Retinal pigment epithelial cell (primary cell): ENCODE measurements around the gene DHPS.
"Not testable (repeated sequence)": the region's sequence is repeated elsewhere in the genome, so short reads cannot be mapped to it uniquely, and the experiment has no call there.

Experiments
- DNase-seq: peaks from one replicate; pipeline ENCODE4 v3.0.0-alpha.2; 2010; ENCODE audit warnings: low read depth
- H3K4me3 ChIP-seq: 2 replicates; pipeline ENCODE4 v1.5.1; 2011; ENCODE audit warnings: mild to moderate bottlenecking, low read length, control low read depth, moderate library complexity
- TF ChIP-seq, protein P1 (sequence below): conservative IDR thresholded peaks from 2 replicates; pipeline ENCODE4 v1.5.1; 2011; ENCODE audit warnings: low read depth, low read length, control low read depth, inconsistent platforms

DHPS gene

DNA sequence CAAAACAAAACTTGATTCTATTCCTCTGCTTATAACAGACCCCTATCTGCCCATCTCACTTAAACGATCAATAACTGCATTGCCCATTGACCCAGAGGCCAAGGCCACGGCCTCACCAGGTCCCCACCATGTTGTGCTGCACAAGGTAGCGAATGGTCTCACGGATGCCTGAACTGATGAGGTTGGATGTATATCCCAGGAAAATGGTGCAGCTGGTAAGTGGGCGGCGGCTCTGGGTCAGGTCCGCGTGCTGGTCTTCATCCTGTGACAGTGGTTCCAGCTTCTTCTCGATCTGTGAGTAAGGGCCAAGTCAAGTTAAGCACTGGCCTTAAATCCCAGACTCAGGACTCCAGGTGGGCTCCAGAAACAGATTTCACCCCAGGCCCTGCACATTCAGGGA lies 1.6 kb downstream of the DHPS start:
- no peak overlapping the region for H3K4me3 ChIP-seq
- TF ChIP-seq, protein P1, sequence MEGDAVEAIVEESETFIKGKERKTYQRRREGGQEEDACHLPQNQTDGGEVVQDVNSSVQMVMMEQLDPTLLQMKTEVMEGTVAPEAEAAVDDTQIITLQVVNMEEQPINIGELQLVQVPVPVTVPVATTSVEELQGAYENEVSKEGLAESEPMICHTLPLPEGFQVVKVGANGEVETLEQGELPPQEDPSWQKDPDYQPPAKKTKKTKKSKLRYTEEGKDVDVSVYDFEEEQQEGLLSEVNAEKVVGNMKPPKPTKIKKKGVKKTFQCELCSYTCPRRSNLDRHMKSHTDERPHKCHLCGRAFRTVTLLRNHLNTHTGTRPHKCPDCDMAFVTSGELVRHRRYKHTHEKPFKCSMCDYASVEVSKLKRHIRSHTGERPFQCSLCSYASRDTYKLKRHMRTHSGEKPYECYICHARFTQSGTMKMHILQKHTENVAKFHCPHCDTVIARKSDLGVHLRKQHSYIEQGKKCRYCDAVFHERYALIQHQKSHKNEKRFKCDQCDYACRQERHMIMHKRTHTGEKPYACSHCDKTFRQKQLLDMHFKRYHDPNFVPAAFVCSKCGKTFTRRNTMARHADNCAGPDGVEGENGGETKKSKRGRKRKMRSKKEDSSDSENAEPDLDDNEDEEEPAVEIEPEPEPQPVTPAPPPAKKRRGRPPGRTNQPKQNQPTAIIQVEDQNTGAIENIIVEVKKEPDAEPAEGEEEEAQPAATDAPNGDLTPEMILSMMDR: no peak
- DNase-seq: no peak

DNA sequence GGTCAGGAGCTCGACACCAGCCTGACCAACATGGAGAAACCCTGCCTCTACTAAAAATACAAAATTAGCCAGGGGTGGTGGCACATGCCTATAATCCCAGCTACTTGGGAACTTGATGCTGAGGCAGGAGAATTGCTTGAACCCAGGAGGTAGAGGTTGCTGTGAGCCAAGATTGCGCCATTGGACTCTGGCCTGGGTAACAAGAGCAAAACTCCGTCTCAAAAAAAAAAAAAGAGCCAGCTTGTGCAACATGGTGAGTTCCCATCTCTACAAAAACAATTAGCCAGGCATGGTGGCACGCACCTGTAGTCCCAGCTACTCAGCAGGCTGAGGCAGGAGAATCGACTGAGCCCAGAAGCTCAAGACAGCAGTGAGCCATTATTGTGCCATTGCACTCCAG lies 3.6 kb downstream of the DHPS start:
- not testable (repeated sequence) for H3K4me3 ChIP-seq, DNase-seq

DNA sequence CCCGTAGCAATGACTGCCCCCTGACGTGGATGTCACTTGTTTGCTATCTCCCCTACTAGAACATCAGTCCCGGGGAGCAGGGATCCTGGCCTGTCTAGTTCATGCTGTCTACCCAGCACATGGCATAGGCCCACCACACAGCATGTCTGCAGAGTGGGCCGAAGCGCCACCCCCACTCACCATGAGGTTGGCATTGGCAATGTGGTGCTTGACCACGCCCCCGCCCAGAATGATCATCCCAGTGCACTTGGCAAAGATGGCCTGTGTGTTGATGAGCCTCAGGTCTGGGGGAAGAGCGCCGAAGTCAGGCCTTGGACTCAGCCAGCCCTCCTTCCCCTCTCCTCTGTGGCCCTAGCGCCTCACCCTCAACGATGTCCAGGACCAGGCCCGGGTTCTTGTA lies 4.8 kb downstream of the DHPS start:
- TF ChIP-seq, protein P1: no peak
- no peak overlapping the region for H3K4me3 ChIP-seq
- DNase-seq: no peak

DNA sequence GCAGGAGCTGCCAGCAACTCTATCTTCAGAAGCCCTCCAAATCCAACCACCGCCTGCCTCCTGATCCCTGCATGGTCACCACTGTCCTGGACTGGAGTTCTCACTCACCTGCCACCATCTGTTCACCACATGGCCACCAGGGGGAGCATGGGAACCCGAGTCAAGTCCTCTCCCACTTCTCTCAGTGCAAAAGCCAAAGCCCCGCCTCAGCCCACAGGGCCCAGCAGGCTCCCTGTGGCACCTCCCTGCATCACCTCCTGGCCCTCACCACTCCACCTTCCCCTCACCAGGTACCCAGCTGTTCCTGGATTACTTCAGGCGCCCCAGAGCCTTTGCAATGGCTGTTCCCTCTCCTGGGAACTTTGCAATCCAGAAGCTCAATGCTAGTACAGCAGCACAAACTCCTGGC lies 5.3 kb downstream of the DHPS start:
- TF ChIP-seq, protein P1: peak; percentile 92
- DNase-seq: no peak

DNA sequence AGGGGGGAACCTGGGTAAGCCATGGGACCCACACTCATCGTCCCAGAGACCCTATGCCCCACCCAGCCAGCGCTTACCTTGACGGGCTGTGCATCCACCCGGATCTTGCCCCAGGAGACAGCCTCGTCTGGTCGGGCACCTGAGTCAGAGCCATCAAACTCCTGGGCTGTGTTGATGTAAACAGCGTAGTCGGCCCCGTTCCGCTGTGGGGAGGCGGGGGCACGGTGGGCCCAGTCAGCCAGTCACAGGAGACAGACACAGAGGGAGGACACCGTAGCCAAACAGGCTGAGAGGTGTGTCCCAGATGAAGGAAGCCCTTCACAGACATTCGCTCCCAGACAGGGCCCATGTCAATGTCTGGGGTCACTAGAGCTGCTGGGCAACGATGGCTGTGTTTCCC lies 5.7 kb downstream of the DHPS start:
- TF ChIP-seq, protein P1: no peak
- no peak overlapping the region for H3K4me3 ChIP-seq
- DNase-seq: no peak

More for the DNA sequence above, 5.3 kb downstream of the DHPS start:
- no peak overlapping the region for H3K4me3 ChIP-seq

DNA sequence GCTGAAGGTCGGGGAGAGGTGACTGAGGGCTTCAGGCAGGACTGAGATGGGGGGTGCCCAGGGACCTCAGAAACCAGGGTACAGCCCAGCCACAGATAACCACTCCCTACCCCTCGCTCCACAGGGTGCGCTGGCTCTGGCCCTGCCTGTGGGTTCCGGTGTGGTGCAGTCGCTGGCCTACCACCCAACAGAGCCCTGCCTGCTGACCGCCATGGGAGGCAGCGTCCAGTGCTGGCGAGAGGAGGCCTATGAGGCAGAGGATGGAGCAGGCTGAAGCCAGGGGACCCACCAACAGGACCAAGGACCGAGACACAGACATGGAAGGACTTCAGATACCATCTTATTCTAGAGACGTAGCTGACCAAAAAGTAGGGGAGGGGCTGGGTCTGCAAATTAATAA lies 6.3 kb downstream of the DHPS start:
- TF ChIP-seq, protein P1: no peak
- no peak overlapping the region for H3K4me3 ChIP-seq
- DNase-seq: no peak

DNA sequence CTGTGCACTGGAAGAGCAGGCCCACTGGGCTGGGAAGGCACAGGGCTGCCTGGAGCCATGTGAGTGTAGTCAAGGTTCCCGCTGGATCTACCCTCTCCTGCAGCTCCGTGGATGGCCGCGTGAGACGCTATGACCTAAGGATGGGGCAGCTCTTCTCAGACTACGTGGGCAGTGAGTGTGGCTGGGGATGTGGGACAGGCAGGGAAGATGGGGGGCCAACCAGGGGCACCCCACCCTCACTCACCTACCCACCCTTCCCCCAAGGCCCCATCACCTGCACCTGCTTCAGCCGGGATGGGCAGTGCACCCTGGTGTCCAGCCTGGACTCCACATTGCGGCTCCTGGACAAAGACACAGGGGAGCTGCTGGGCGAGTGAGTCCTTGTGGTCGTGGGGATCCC lies 8.9 kb downstream of the DHPS start:
- TF ChIP-seq, protein P1: no peak
- no peak overlapping the region for H3K4me3 ChIP-seq
- no peak for DNase-seq

DNA sequence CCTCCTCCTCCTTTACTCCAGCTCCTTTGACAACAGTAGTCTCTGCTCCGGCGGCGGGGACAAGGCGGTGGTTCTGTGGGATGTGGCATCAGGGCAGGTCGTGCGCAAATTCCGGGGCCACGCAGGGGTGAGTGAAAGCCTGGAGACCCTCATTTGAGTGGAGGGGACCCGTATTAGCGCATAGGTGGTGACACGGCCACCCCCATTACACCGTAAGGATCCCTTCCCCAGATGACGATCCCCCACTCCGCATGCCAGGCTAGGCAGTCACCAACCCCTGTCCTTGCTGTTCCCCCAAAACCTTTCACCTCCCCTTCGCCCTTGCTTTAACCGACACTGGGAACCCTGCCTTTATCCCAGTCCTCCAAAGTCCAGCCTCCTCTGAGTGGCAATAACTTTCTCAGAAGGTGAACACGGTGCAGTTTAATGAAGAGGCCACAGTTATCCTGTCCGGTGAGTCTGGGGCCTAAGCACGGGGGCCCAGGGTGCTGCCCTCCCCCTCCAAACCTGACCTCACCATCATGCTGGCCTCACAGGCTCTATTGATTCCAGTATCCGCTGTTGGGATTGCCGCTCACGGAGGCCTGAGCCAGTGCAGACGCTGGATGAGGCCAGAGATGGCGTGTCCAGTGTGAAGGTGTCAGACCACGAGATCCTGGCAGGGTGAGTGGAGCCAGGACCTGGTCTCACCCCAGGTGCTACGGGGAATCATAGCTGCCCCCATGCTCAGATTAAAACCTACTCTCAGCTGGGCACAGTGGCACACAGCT lies 11.3 kb downstream of the DHPS start:
- peak overlapping the region; percentile 96 for H3K4me3 ChIP-seq
- DNase-seq: no peak
- TF ChIP-seq, protein P1: no peak
